HuH-7 (cell line): Measurements from ENCODE around the gene PLCG2.
"Not testable (repeated sequence)": the region's sequence is repeated elsewhere in the genome, so short reads cannot be mapped to it uniquely, and the experiment has no call there.

Source experiments
- DNase-seq: peaks from one replicate; pipeline ENCODE4 v3.0.0; 2011; ENCODE audit warnings: low spot score

PLCG2 gene

DNA sequence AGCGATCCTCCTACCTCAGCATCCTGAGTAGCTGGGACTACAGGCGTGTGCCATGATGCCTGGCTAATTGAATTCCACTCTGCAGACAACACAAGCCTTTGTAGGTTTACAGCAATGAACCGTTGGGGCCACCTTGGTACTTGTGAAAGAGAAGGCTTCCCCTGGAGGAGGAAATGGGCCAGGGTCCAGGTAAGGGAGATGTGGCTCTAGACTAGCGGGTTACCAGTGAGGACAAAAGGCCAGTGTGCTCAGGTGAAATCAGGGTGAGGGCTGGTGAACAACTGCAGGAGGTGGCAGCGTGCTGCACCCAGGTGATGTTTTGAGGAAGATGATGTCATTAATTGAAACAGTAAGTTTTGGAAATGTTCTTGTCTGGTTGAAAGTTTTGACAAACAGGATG, 225.5 kb downstream of the PLCG2 start:
- no peak for DNase-seq

DNA sequence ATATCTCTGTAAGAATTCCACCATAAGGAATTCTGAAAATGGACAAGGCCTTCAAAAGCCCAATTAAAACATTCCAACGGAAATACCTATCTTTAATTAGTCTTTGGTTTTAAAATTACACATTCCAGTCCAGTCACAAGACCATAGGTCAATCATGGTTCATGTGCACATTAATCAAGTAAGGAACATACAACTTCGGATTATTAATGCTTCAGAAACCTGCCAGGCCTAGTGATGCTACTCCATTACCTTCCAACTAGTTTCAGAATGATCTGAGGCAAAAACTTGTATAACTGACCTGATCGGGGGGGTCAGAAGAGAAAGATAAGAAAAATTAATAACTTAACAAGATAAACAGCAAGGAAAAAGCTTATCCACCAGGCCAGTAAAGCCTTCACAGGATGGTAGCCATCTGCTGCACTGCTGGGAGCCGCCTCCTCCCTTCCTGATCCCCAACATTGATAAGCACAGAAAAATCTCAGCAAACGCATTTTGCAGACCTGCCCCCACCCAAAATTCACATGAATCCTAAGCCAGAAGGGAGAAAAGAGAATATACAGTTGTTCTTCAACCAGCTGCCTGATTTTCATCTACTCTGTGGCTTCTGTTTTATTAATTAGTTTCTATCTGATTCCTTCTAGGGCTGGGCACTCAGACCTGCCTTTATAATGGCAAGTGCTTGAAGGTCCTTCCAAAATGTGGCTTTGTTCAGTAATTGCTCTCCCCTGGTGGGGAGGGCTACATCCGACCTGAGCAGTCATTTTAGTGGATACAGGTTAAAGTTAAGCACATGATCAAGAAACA, 226.1 kb downstream of the PLCG2 start:
- no peak for DNase-seq

DNA sequence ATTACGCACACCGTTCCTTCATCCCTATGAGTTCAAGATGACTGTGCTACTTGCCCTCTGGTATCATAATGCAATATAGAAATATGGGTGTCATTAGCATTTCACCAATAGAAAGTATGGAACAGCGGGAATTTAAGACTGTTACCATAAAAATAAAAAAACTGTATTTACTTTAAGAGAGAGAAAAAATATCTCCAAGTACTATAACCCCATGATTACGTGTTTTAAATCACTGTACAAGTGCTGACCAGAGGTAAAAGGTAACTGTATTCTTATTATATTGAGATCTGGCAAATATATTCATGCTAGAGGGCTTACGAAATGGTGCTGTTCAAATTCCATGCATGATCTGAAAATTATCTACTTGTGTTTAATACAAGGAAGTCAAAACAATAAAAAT, 226.9 kb downstream of the PLCG2 start:
- DNase-seq, result no peak

DNA sequence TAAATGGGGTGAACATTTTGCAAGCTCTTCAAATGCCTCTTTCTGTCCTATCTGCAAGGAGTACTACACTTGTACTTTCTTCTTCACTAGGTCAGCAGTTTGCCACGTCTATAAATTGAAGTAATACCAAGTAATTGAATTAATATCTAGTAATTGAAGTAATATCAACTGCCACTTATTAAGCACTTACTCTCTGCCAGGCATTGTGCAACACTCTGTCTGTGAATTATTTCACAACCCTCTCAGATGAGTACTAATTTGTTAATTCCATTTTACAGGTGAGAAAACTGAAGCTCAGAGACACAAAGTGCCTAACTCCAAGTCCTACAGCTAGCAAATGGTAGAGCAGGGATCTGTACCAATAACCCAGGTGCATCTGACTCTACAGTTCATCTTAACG, 228.1 kb downstream of the PLCG2 start:
- no peak for DNase-seq

DNA sequence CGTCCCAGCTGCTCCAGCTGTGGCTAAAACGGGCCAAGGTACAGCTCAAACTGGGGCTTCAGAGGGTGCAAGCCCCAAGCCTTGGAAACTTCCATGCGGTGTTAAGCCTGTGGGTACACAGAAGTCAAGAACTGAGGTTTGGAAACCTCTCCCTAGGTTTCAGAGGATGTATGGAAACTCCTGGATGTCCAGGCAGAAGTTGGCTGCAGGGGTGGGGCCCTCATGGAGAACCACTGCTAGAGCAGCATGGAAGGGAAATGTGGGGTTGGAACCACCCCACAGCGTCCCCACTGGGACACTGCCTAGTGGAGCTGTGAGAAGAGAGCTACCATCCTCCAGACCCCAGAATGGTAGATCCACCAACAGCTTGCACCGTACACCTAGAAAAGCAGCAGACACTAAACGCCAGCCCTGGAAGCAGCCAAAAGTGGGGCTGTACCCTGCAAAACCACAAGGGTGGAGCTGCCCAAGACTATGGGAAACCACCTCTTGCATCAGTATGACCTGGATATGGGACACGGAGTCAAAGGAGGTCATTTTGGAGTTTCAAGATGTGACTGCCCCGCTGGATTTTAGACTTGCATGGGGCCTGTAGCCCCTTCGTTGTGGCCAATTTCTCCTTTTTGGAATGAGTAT, 230.0 kb downstream of the PLCG2 start:
- DNase-seq, result no peak

DNA sequence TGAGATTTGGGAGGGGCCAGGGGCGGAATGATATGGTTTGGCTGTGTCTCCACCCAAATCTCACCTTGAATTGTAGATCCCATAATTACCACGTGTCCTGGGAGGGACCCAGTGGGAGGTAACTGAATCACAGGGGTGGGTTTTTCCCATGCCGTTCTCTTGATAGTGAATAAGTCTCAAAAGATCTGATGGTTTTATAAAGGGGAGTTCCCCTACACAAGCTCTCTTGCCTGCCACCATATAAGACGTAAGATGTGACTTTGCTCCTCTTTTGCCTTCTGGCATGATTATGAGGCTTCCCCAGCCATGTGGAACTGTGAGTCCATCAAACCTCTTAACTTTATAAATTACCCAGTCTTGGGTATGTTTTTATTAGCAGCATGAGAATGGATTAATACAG, 230.7 kb downstream of the PLCG2 start:
- not testable (repeated sequence) for DNase-seq

DNA sequence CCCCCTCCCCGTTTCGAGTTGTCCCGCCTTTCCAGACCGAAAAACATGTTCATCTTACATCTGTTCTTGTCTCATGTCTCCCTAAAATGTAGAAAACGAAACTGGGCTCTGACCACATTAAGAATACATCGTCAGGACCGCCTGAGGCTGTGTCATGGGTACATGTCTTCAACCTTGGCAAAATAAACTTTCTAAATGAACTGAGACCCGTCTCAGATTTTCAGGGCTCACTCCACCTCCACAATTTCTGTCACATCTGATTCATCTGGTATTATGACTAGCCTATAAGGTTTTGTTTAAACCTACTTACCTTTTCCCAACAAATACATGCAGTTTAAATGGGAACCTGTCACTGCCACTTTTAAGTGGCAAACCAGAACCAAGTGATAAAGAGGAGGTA, 231.6 kb downstream of the PLCG2 start:
- no peak for DNase-seq

DNA sequence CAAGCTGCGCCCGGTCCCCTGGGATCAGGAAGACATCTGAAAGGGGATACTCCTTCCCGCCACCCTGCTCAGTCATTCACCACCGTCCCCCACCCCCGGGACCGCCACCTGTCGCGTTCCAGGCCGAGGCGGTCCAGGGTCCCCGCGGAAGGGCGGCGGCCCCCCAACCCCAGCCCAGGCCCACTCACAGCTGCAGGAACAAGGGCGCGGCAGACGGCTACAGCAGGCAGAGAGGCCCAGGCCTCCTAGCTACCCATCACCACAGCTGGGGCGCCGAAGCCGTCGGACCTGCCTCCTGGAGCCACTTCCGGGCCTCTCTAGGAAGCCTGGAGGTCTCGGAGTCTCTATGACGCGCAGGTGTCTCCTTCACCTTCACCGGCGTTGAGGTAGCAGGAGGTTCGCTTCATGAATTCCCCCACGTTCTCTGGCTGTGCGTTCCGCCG, 232.1 kb downstream of the PLCG2 start, which contains the start of gene SDR42E1:
TSS of gene SDR42E1 (minus strand) at position 272 of the 443 bp plus-strand sequence. CDS start 10,612 bp downstream, outside the sequence.
- no peak for DNase-seq
